HG03354 (cell line): ENCODE measurements around the gene DOCK10.

ENCODE experiments used
- ATAC-seq: cut with Tn5 transposase; IDR thresholded peaks from one replicate; pipeline ENCODE4 v1.9.1; 2021; ENCODE audit warnings: mild to moderate bottlenecking; ENCODE audit not compliant: unreplicated experiment, poor library complexity, severe bottlenecking

The DOCK10 gene

DNA sequence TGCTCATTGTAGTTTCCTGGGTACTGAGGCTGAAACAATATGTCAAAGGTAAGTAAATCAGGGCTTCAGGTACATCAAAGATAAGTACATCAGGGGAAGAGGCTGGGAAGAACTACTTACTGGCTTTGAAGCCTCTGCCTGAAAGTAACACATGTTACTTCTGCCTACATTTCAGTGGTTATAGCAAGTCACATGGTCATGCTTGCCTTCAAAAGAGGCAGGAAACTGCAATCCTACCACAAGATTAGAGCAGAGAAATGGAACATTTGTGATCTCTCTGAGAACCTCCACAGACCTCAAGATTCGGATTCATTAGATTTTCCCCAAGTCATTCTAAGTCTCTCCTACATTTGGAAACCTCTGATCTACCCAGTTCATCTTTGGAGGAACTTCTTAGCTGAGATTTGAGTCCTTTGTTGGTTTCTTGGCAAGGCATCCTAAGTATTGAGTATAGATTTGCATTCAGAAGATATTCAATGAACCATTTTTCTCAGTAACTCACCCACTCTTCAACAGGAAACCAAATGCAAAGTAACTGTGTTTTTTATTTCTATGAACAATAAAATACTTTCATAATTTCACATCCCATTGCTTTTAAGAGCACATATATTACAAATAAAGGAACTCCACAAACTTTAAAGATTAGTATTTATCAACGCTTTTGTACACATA, 277.6 kb downstream of the DOCK10 start:
- ATAC-seq: peak; percentile 85

DNA sequence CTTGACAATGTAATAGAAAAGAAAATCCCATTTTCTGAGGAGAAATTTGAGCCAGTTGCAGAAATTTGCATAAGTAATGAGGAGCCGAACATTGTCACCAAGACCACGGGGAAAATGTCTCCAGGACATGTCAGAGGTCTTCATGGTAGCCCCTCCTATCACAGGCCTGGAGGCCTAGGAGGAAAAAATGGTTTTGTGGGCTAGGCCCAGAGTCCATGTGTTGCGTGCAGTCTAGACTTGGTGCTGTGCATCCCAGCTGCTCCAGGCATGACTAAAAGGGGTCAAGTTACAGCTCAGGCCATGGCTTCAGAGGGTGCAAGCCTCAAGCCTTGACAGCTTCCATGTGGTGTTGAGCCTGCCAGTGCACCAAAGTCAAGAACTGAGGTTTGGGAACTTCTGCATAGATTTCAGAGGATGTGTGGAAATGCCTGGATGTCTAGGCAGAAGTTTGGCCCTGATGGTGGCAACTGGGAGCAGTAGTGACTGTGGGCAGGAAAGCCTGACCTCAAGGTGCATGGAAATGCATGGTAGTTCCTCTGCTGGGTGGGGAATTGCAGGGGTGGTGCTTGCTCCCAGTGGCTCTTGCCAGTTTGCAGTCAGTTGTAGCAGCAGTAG, 284.2 kb downstream of the DOCK10 start:
- no peak for ATAC-seq

DNA sequence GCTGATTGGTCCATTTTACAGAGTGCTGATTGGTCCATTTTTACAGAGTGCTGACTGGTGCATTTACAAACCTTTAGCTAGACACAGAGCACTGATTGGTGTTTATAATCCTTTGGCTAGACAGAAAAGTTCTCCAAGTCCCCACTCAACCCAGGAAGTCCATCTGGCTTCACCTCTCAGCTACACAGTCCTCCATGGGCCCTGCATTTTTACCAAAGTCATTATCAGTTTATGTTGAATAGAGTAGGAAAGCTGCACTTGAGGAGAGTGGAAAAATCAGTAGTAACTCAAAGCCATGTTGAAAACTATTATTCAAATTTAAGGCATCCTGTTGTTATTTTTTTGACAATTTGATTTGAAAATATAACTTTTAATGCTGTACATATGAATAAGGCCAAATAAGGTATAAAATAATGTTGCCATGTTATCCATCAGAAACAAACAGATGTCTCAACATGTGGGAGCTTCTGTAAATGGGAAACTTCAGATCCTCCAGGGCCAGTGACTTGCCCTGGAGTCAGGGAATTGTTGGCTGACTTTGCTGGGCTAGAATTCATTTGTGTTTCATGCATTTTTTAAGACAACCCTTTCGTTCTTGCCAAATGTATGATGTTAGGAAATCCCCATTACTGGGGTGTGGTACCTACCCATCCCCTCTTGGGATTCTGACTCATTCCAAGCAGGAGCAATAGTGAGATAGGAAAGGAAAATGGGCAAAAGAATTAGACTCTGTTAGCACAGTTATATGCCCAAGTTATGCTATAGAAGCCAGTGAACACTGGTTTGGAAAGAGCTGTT, 288.3 kb downstream of the DOCK10 start:
- ATAC-seq: no peak

DNA sequence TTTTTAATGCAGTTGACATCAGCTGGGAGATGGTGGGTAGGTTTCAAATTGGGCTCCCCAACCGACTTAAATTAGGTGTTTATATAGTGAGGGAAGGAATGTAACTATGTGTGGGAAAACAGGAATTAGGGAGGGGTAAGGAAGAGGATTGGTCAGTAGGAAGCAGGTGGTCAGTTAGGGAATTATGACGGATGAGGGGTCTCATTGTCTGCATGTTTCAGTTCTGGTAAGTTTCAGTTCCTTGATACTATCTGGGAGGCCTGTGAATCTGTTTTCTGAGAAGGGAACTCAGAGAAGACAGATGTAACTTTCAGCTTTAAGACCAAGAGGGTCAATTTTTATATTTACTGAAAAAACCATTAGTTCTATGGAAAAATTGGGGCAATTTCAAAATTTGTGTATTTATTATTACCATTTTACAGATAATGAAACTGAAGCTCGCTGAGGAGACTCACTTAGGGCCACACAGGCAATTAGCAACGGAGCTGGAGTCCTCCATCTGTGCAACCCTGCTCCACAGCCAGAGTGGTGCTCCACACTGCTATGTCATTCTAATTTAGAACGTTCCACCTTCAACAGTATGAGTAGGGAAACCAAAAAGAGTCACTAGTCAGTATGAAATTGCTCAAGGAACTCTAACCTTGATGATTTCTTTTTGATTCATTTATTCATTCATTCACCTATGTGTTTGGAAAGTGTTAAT, 290.1 kb downstream of the DOCK10 start:
- ATAC-seq: peak; percentile 83

DNA sequence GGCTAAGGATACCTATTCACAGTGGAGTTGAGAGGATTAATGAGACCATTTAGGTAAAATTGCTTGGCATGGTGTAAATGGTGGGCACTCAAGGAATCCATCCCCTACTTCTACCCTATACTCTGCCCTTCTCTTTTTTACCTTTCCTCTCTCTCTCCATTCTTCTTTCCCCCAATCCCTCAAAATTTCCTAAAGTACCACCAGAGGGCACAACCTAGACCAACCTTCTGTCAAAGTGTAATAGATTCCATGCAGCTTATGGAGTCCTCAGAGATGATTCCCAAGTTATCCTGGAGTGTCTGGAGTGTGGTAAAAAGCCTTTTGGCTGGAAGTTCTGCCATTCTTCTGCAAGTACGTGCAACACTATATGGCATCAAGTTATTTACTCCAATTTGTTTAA, 293.1 kb downstream of the DOCK10 start:
- ATAC-seq: no peak

DNA sequence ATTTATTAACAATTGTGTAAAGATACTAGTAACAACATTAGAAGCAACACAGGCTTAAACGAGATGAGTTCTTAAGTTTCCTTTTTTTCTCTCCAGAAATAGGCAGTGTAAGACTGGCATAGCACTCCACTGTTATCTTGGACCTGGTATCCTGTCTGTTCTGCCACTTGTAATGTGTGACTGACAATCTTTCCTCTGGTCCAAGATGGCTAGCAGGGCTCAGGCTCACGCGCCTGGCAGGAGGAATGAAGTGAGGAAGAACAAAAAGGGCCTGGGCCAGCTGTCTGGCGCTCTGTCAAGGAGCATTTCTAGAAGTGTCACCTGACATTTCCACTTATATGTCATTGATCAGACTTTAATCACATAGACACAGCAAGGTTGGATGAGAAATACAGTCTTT, 294.5 kb downstream of the DOCK10 start:
- no peak for ATAC-seq

DNA sequence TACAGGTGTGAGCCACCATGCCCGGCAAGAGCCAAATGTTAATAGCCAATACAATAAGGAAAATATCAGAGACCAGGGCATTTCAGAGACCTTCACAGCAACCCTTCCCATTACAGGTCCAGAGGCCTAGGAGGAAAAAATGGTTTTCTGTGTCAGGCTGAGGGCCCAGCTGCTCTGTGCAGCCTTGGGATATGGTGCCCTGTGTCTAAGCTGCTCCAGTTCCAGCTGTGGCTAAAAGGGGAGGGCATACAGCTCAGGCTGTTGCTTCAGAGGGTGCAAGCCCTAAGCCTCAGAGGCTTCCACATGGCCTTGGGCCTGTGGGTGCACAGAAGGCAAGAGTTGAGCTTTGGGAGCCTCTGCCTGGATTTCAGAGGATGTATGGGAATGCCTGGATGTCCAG, 306.0 kb downstream of the DOCK10 start:
- ATAC-seq: no peak

DNA sequence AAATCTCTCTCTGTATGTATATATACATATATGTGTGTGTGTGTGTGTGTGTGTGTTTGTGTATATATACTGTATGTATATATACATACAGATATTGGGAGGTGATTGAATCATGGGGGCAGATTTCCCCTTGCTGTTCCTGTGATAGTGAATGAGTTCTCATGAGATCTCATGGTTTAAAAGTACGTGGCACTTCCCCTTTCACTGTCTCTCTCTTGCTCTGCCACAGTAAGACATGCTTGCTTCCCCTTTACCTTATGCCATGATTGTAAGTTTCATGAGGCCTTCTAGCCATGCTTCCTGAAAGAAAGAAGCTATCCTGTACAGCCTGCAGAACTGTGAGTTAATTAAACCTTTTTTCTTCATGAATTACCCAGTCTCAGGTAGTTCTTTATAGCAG, 307.3 kb downstream of the DOCK10 start:
- no peak for ATAC-seq

DNA sequence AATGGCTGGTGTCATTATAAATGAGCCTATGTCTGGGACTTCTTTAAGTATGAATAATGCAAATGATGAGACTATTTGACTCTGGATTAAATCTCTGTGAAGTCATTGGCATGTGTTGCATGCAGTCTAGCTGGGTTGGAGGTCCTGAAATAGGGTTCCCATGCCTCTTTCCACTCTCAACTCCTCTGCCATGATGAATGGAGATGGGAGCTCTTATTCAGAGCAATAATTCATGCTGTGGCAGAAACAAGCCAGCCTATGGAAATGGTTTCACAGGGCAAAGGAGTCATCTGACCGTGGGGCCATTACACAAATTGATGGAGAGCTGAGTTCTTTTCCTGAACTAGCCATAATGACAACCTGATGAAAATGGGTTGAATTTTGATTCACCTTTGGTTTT, 310.6 kb downstream of the DOCK10 start:
- no peak for ATAC-seq

DNA sequence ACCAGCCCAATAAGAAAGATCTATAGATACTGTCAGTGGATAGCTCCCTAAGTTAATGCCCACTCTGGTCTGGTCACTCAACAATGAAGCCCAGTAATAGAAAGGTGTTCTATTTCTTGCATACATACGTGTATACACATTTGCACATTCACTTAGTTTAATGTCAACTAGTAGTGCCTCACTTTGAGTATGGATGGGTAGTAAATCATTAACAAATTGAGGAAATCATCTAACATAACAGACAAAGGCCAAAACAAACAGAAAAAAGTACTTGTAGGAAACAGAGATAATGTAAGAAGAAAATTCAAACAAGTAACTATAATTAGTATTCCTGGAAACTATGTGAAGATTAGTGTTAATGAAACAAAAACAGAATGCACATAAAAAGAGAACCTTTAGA, 312.8 kb downstream of the DOCK10 start:
- ATAC-seq: no peak

DNA sequence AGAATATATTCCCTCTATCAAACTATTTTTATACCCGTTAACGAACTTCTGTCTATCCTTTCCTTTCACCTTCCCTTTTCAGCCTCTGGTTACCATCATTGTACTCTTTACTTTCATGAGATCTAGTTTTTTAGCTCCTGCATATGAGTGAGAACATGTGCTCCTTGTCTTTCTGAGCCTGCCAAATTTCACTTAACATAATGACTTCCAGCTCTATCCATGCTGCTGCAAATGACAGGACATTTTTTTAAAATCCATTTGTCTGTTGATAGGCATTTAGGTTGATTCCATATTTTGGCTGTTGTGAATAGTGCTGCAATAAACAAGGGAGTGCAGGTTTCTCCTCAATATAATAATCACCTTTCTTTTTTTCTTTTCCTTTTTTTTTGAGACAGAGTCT, 317.9 kb downstream of the DOCK10 start:
- no peak for ATAC-seq

DNA sequence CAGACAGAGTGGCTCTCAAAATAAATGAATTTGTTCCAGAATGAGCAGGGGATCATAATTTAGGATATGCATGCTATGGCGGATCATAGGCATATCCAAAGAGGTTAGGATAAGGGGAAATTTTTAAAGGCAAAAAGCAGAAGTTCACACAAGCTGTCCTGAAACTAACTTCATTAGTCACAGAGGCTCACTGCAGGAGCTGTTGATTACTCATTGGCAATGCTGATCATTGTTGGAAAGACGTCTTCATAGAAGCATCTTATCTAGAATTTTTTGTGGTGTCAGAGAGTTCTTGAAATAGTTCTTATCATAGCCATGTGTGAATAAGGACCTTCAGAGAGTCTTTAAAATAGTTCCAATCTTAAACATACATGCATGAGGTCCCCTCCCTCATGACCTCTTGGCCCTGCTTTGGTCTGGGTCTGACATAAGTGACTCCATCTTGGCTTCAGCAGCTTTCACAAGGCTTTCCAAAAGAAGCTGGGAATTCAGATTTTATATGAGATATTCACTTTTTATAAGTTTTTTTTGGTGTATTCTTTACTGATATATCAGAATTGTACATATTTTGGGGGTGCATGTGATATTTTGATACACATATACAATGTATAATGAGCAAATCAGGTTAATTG, 318.6 kb downstream of the DOCK10 start:
- peak; percentile 75 for ATAC-seq

DNA sequence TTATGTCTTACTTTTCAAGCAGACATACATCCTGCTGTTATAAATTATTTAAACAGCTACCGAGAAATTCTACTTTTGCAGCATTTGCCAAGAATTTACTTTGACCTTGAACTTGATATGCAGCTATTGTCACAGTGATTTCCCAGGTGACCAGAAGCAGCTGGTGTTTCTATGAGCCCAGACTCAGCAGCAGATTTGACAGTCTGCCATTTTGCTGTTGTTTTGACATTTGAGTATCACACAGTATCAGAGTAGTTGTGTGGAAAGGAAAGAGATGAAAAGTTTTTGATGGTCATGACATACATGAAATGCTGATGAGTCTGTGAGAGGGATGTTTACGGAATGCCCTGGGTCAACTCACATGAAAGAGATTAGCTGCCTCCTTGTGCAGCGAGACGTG, 319.5 kb downstream of the DOCK10 start:
- no peak for ATAC-seq

DNA sequence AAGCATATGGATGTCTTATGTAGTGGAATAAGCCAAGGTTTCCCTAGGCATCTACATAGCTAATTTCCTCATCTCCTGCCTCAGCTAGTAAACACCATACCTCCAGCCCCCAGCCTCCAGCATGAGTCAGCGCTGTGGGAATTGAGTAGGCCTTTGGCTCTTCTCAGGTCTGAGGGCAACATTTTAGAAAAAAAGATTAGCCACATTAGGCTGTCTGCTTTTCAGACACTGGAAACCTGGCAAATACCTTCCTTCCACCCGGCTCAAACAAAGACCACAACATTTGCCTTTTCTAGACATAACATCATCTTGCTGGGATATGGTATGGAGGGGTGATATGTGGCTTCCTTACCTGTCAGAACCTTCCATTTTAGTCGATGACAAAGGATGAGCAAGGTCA, 320.0 kb downstream of the DOCK10 start:
- ATAC-seq: no peak

DNA sequence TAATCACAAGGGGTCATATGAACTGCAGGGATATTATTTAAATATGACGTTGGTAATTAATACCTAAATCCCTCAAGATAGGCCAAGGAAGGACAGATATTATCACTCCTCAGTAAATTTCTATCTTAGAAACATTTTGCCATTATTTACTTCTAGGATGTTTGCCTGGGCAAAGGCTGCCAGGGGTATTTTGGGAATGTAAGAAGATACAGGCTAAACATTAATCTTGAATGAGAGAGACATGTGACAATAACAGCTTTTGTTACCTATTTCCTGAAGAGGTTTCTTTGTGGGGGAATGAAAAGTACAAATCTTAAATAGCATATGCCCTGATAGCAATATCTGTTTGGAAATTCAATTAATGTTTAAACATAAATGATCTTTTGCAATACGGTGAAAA, 325.3 kb downstream of the DOCK10 start:
- no peak for ATAC-seq

DNA sequence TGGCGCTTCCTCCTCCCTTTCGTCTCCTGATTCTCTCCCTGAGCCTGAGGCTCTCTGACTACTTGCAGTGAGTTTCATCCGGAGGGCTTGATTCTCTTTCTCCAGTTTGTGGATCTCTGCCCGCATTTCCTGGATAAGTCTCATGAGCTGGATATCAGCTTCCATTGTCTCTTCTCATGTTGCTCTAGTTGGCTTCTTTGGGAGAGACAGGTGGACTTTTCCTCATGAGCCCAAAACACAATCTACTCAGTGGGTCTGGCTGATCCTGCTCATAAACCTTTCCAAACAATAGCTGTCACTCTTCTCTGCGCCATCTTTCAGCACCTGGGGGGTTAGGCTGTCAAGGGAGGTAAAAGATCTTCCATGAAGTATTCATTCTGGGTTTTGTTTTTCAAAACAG, 326.1 kb downstream of the DOCK10 start, which contains the start of gene CCDC195:
Gene CCDC195, minus strand, starts transcription at position 165 of the 400 bp plus-strand sequence. Its CDS starts 0 bp downstream, at position 165.
- ATAC-seq: no peak
